DOHH2 (cell line): ENCODE results near the gene SPCS2.

ENCODE experiments used
- H3F3A ChIP-seq: fragments of 200-600 bp; sonication (generic), shearing (Covaris generic); 2 replicates; pipeline ENCODE4 v1.6.0; 2016; ENCODE audit warnings: antibody characterized with exemption, mild to moderate bottlenecking; ENCODE audit not compliant: control insufficient read depth, insufficient read depth
- H3K27ac ChIP-seq: fragments of 200-600 bp; sonication (generic); 2 replicates; pipeline ENCODE4 v1.5.1; 2014; ENCODE audit warnings: low read depth, mild to moderate bottlenecking, low read length, moderate library complexity
- H3K27me3 ChIP-seq: fragments of 200-600 bp; sonication (generic); 2 replicates; pipeline ENCODE4 v1.6.1; 2014; ENCODE audit warnings: mild to moderate bottlenecking, low read length, mixed read lengths; ENCODE audit not compliant: control insufficient read depth
- H3K36me3 ChIP-seq: fragments of 200-600 bp; sonication (generic); 2 replicates; pipeline ENCODE4 v1.6.1; 2014; ENCODE audit warnings: mild to moderate bottlenecking, low read length, moderate library complexity, mixed read lengths; ENCODE audit not compliant: control insufficient read depth
- H3K4me1 ChIP-seq: fragments of 200-600 bp; sonication (generic); 2 replicates; pipeline ENCODE4 v1.6.1; 2014; ENCODE audit warnings: mild to moderate bottlenecking, low read length, mixed read lengths; ENCODE audit not compliant: control insufficient read depth
- H3K4me2 ChIP-seq: fragments of 200-600 bp; sonication (generic); 2 replicates; pipeline ENCODE4 v1.6.0; 2014; ENCODE audit warnings: mild to moderate bottlenecking, low read length, moderate library complexity
- H3K4me3 ChIP-seq: fragments of 200-600 bp; sonication (generic); 2 replicates; pipeline ENCODE4 v1.5.1; 2014; ENCODE audit warnings: mild to moderate bottlenecking, low read length, mixed read lengths
- H3K79me2 ChIP-seq: fragments of 200-600 bp; sonication (generic); 2 replicates; pipeline ENCODE4 v1.6.1; 2014; ENCODE audit warnings: mild to moderate bottlenecking, low read length, mixed read lengths; ENCODE audit not compliant: control insufficient read depth
- H3K9me2 ChIP-seq: fragments of 200-600 bp; sonication (generic); replicated peaks from 2 replicates; pipeline ENCODE4 v1.6.1; 2014; ENCODE audit warnings: mild to moderate bottlenecking, low read length, mixed read lengths; ENCODE audit not compliant: control insufficient read depth
- H3K9me3 ChIP-seq: fragments of 200-600 bp; sonication (generic); 2 replicates; pipeline ENCODE4 v1.6.1; 2014; ENCODE audit warnings: antibody characterized with exemption, low read length, mixed read lengths; ENCODE audit not compliant: control insufficient read depth, insufficient read depth
- H4K20me1 ChIP-seq: fragments of 200-600 bp; sonication (generic); 2 replicates; pipeline ENCODE4 v1.6.0; 2014; ENCODE audit warnings: low read depth, mild to moderate bottlenecking, antibody characterized with exemption, low read length, moderate library complexity; ENCODE audit not compliant: control insufficient read depth, insufficient read depth
- EZH2phosphoT487 ChIP-seq: fragments of 200-600 bp; sonication (generic); IDR thresholded peaks from 2 replicates; pipeline ENCODE4 v1.6.1; 2017; ENCODE audit warnings: borderline replicate concordance, mild to moderate bottlenecking, antibody characterized with exemption, low read length, moderate library complexity, mixed read lengths
- TF ChIP-seq, protein P1 (sequence below): fragments of 200-600 bp; sonication (generic); IDR thresholded peaks from one replicate; pipeline ENCODE4 v1.5.1; 2014; ENCODE audit warnings: antibody characterized with exemption, mild to moderate bottlenecking, low read depth, low read length; ENCODE audit not compliant: poor library complexity, severe bottlenecking

The SPCS2 gene

GRCh38 chr11:74941492-74941891, 7.6 kb upstream of the SPCS2 start:
- H3K36me3 ChIP-seq, result peaks cover 87% of the 10 kb centered on the region
- no peaks in the 10 kb centered on the region for H3K27me3 ChIP-seq

GRCh38 chr11:74942073-74942759, 6.8 kb upstream of the SPCS2 start:
- TF ChIP-seq EZH2phosphoT487, result no peak

More at GRCh38 chr11:74941492-74941891, 7.6 kb upstream of the SPCS2 start:
- Histone ChIP-seq H3F3A (no peaks in the 10 kb centered on the region), H3K9me2 (no peaks in the 10 kb centered on the region), H4K20me1 (no peaks in the 10 kb centered on the region), H3K4me2 (no peak overlapping the region), H3K79me2 (peaks cover 29% of the 10 kb centered on the region), H3K4me1 (no peaks in the 10 kb centered on the region), H3K9me3 (no peaks in the 10 kb centered on the region), H3K4me3 (no peak overlapping the region), H3K27ac (no peak overlapping the region)
- TF ChIP-seq, protein P1, sequence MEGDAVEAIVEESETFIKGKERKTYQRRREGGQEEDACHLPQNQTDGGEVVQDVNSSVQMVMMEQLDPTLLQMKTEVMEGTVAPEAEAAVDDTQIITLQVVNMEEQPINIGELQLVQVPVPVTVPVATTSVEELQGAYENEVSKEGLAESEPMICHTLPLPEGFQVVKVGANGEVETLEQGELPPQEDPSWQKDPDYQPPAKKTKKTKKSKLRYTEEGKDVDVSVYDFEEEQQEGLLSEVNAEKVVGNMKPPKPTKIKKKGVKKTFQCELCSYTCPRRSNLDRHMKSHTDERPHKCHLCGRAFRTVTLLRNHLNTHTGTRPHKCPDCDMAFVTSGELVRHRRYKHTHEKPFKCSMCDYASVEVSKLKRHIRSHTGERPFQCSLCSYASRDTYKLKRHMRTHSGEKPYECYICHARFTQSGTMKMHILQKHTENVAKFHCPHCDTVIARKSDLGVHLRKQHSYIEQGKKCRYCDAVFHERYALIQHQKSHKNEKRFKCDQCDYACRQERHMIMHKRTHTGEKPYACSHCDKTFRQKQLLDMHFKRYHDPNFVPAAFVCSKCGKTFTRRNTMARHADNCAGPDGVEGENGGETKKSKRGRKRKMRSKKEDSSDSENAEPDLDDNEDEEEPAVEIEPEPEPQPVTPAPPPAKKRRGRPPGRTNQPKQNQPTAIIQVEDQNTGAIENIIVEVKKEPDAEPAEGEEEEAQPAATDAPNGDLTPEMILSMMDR, result no peak
- TF ChIP-seq EZH2phosphoT487, result no peak

GRCh38 chr11:74948546-74948897, 544 bp upstream of the SPCS2 start:
- TF ChIP-seq EZH2phosphoT487, result no peak
- TF ChIP-seq, protein P1, result no peak
- peaks cover 93% of the 10 kb centered on the region for H3K79me2 ChIP-seq
- H4K20me1 ChIP-seq, result peaks cover 15% of the 10 kb centered on the region; the same call in 1 of the 2 replicates
- peaks cover 13% of the 10 kb centered on the region for H3F3A ChIP-seq
- peaks cover 40% of the 10 kb centered on the region for H3K4me1 ChIP-seq
- H3K4me2 ChIP-seq, result peak overlapping the region; percentile 72
- H3K27me3 ChIP-seq, result no peaks in the 10 kb centered on the region
- peaks cover 56% of the 10 kb centered on the region for H3K36me3 ChIP-seq
- peak overlapping the region; percentile 79 for H3K27ac ChIP-seq
- no peaks in the 10 kb centered on the region for H3K9me2 ChIP-seq
- no peaks in the 10 kb centered on the region for H3K9me3 ChIP-seq
- peak overlapping the region; percentile 88 for H3K4me3 ChIP-seq

More at GRCh38 chr11:74942073-74942759, 6.8 kb upstream of the SPCS2 start:
- Histone ChIP-seq H3K9me2 (no peaks in the 10 kb centered on the region), H3K4me2 (no peak overlapping the region), H3K27me3 (no peaks in the 10 kb centered on the region), H3K4me3 (no peak overlapping the region), H3K4me1 (no peaks in the 10 kb centered on the region), H3K36me3 (peaks cover 81% of the 10 kb centered on the region), H3K9me3 (no peaks in the 10 kb centered on the region), H3K27ac (no peak overlapping the region), H3F3A (no peaks in the 10 kb centered on the region), H4K20me1 (no peaks in the 10 kb centered on the region), H3K79me2 (peaks cover 36% of the 10 kb centered on the region)

DNA sequence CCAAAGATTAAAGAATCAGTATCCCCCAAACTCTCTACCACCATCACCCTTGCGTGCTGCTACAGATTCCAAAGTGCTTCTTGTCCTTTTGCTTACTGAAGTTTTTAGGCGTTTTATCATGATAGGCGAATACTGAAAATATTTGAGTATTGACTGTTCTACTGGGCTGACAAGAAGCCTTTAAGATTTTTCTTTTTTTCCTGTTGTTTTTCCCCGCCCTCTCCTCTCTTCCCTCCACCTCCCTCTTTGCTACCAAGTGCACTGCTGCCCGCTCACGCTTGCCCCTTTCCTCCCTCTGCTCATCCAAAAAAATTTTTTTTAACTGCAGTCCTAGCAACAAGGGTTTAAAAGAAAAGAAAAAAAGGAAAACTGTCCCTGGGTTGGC, 679 bp downstream of the SPCS2 start:
- Histone ChIP-seq H3K9me3 (no peaks in the 10 kb centered on the region), H3K27ac (peak overlapping the region; percentile 79), H3K79me2 (peaks cover 95% of the 10 kb centered on the region), H3K4me3 (peak overlapping the region; percentile 88), H4K20me1 (peaks cover 28% of the 10 kb centered on the region; the same call in 1 of the 2 replicates), H3F3A (peaks cover 16% of the 10 kb centered on the region), H3K9me2 (no peaks in the 10 kb centered on the region), H3K4me2 (peak overlapping the region; percentile 72), H3K27me3 (no peaks in the 10 kb centered on the region), H3K4me1 (peaks cover 52% of the 10 kb centered on the region), H3K36me3 (peaks cover 56% of the 10 kb centered on the region)
- TF ChIP-seq EZH2phosphoT487, result no peak
- TF ChIP-seq, protein P1, result no peak
